Uterus (tissue), 4 donors: ENCODE measurements around the gene CRTC3. TPM values are rescaled to one million over a fixed set of nuclear protein-coding genes. Genes with fewer than 3 reads are reported as not detected.
"Not testable (repeated sequence)": the region's sequence is repeated elsewhere in the genome, so short reads cannot be mapped to it uniquely, and the experiment has no call there.

ENCODE experiments used
- DNase-seq, 2 donors: peaks; one replicate each; pipeline ENCODE4 v3.0.0-alpha.2; 2019 to 2020
- H3K27ac ChIP-seq, 2 donors: fragments of 200-600 bp; sonication (generic); 1 replicate in 1 of 2; 2 replicates in 1 of 2; pipeline ENCODE4 v1.5.1; 2016 to 2018
- H3K27me3 ChIP-seq, 2 donors: fragments of 200-600 bp; sonication (generic); one replicate each; pipeline ENCODE4 v1.5.1; 2018 to 2019; ENCODE audit warnings: control low read depth in 1 of 2
- H3K36me3 ChIP-seq, 2 donors: fragments of 200-600 bp; sonication (generic); one replicate each; pipeline ENCODE4 v1.5.1; 2019; ENCODE audit warnings: control low read depth in 1 of 2
- H3K4me1 ChIP-seq, 2 donors: fragments of 200-600 bp; sonication (generic); one replicate each; pipeline ENCODE4 v1.5.1; 2018 to 2019; ENCODE audit warnings: control low read depth in 1 of 2
- H3K4me3 ChIP-seq, 2 donors: fragments of 200-600 bp; sonication (generic); 1 replicate in 1 of 2; 2 replicates in 1 of 2; pipeline ENCODE4 v1.5.1; 2018 to 2019; ENCODE audit warnings: mild to moderate bottlenecking in 1 of 2
- H3K9me3 ChIP-seq, 2 donors: fragments of 200-600 bp; sonication (generic); one replicate each; pipeline ENCODE4 v1.5.1; 2019; ENCODE audit warnings: control low read depth in 1 of 2
- CTCF ChIP-seq, 4 experiments: fragments of 200-600 bp in 2 of 4; fragments of 450-650 bp in 2 of 4; sonication (generic) in 2 of 4; IDR thresholded peaks; one replicate each; pipeline ENCODE4 v1.5.1; 2016 to 2019; ENCODE audit warnings: antibody characterized with exemption in 4 of 4, mild to moderate bottlenecking in 2 of 4, moderate library complexity in 1 of 4
- POLR2A ChIP-seq, 2 donors: fragments of 450-650 bp; IDR thresholded peaks; one replicate each; pipeline ENCODE4 v1.6.1; 2016; ENCODE audit warnings: antibody characterized with exemption in 2 of 2, mild to moderate bottlenecking in 1 of 2, moderate library complexity in 1 of 2
- intact Hi-C: fragments of 100-400 bp; cut with DNase I; formaldehyde crosslinking; loops from one replicate; pipeline ENCODE4 v1.15.1; 2023; ENCODE audit warnings: low total_unique reads
- total RNA-seq, 4 donors: library from RNA; depleted of rRNA in 3 of 4; stranded (reverse); fragments of >200 nt in 3 of 4; gene quantifications; one replicate each; pipeline versions ENCODE4 v1.1.0 to v1.2.4, GENCODE V29; 2014 to 2023
- donor health status: DM: yes; HTN: yes; CAD: no.

CRTC3 gene
- total RNA-seq, 4 donors from 2014 or later = 18.4 to 89.4 (median 40.9) TPM

GRCh38 chr15:90664650-90665287, 135.0 kb downstream of the CRTC3 start:
- DNase-seq = peak; percentile 39 to 55
- no peak for TF ChIP-seq CTCF (IDR thresholded peaks at IDR 0.05)
- TF ChIP-seq POLR2A (IDR thresholded peaks at IDR 0.05) = no peak
- Histone ChIP-seq H3K27ac (peak overlapping the region; percentile 85), H3K9me3 (no peaks in the 10 kb centered on the region), H3K4me1 (no peaks in the 10 kb centered on the region), H3K4me3 (peak overlapping the region; percentile 59 to 61), H3K27me3 (no peaks in the 10 kb centered on the region), H3K36me3 (no peaks in the 10 kb centered on the region)
- intact Hi-C loops = no loop called here

GRCh38 chr15:90665288-90666134, 135.8 kb downstream of the CRTC3 start:
- DNase-seq = peak; percentile 68 to 75
- H3K4me3 ChIP-seq = peak overlapping the region; percentile 59 to 61
- TF ChIP-seq CTCF (IDR thresholded peaks at IDR 0.05) (no peak), POLR2A (IDR thresholded peaks at IDR 0.05) (peak; percentile 33 to 56)
- no peaks in the 10 kb centered on the region for H3K9me3 ChIP-seq
- no peaks in the 10 kb centered on the region for H3K27me3 ChIP-seq
- intact Hi-C loops = no loop called here
- H3K36me3 ChIP-seq = no peaks in the 10 kb centered on the region
- H3K4me1 ChIP-seq = no peaks in the 10 kb centered on the region
- peak overlapping the region; percentile 85 for H3K27ac ChIP-seq

- Histone ChIP-seq H3K4me1 (no peaks in the 10 kb centered on the region), H3K27ac (peak overlapping the region; percentile 85), H3K36me3 (no peaks in the 10 kb centered on the region), H3K4me3 (peak overlapping the region; percentile 59 to 61), H3K27me3 (no peaks in the 10 kb centered on the region), H3K9me3 (no peaks in the 10 kb centered on the region)
- no peak for DNase-seq
- intact Hi-C loops = no loop called here
- TF ChIP-seq POLR2A (IDR thresholded peaks at IDR 0.05) (no peak), CTCF (IDR thresholded peaks at IDR 0.05) (no peak)
Observed at GRCh38 chr15:90666135-90666909, 136.6 kb downstream of the CRTC3 start.

- no peaks in the 10 kb centered on the region for H3K4me1 ChIP-seq
- intact Hi-C loops = no loop called here
- H3K36me3 ChIP-seq = no peaks in the 10 kb centered on the region
- H3K27me3 ChIP-seq = no peaks in the 10 kb centered on the region
- TF ChIP-seq POLR2A (IDR thresholded peaks at IDR 0.05) (no peak), CTCF (IDR thresholded peaks at IDR 0.05) (no peak)
- no peak overlapping the region for H3K4me3 ChIP-seq
- no peak for DNase-seq
- H3K9me3 ChIP-seq = no peaks in the 10 kb centered on the region
- no peak overlapping the region for H3K27ac ChIP-seq
Observed at GRCh38 chr15:90667073-90667754, 137.5 kb downstream of the CRTC3 start.

- not testable (repeated sequence) for H3K4me1 ChIP-seq
Observed at GRCh38 chr15:90667755-90668345, 138.1 kb downstream of the CRTC3 start.

GRCh38 chr15:90670631-90671030, 140.9 kb downstream of the CRTC3 start:
- H3K36me3 ChIP-seq, intact Hi-C loops, H3K9me3 ChIP-seq, H3K4me3 ChIP-seq, H3K4me1 ChIP-seq, H3K27me3 ChIP-seq, DNase-seq, H3K27ac ChIP-seq: not testable (repeated sequence)

More at GRCh38 chr15:90667755-90668345, 138.1 kb downstream of the CRTC3 start:
- intact Hi-C loops, H3K36me3 ChIP-seq, H3K27ac ChIP-seq, DNase-seq, H3K9me3 ChIP-seq, H3K27me3 ChIP-seq, H3K4me3 ChIP-seq: not testable (repeated sequence)
